Stimulated activated CD8-positive, alpha-beta memory T cell treated with anti-CD3 and anti-CD28 coated beads, Interleukin-7, amount 100 ng/mL, for 24 hours (primary cell): Measurements from ENCODE around the gene FOXF1.

ENCODE experiments used
- DNase-seq: peaks from one replicate; pipeline ENCODE4 v3.0.0-alpha.2; 2020; ENCODE audit warnings: low read depth

The FOXF1 gene

DNA sequence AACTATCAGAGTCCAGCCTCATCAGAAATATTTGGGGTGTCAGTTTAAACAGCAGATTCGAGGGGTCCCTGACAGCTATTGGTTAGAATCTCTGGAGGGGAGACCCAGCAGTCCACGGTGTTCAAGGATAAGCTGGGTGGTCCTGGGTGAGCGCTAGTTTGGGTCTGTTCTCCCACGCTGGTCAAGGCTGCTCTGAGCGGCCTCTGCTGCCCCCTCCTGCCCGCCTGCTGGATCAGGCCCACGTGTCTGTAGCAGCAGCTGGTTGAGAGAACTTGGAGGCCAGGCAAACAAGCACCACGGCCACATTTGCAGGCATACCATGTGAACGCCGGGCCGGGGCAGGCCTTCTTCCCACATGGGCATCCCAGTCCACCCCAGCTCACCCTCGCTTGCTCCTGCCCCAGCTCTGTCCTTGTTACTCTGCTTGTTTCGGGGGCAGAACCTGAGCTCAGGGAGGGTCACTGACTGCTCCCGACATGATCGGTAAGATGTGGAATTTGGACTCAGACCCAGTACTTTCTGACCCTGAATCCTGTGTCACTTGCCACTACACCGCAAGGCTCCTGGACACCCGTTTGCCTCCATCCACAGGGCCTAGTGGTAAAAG is 7.4 kb downstream of the FOXF1 start:
- no peak for DNase-seq

DNA sequence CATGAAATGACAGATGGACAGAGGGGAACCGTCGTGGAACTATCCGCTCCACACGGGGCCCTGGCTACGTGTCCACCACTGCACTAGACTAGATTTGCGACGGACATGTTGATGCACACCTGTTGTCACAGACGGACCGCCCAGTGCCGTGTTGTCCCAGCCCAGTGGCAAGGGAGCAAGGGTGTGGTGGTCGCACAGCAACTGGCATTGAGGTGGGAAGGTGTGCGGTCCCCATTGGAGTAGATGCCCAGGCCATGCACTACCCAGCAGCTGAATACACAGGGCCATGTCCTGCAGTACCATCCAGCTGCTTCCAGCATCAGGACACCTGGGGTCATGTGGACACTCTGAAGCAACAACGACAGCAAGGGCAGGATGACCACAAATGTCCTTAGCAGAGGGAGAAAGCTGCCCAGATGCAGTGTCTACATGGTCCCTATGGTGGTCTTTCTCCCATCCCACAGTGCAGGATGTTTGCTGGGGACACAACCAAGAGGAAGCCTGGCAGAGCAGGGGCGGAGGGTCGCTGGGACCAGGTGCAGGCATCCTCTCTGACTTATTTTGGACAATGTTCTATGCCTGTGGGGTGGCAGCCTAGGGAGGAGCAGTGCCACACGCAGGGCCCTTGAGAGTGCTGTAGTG is 8.8 kb downstream of the FOXF1 start:
- no peak for DNase-seq

DNA sequence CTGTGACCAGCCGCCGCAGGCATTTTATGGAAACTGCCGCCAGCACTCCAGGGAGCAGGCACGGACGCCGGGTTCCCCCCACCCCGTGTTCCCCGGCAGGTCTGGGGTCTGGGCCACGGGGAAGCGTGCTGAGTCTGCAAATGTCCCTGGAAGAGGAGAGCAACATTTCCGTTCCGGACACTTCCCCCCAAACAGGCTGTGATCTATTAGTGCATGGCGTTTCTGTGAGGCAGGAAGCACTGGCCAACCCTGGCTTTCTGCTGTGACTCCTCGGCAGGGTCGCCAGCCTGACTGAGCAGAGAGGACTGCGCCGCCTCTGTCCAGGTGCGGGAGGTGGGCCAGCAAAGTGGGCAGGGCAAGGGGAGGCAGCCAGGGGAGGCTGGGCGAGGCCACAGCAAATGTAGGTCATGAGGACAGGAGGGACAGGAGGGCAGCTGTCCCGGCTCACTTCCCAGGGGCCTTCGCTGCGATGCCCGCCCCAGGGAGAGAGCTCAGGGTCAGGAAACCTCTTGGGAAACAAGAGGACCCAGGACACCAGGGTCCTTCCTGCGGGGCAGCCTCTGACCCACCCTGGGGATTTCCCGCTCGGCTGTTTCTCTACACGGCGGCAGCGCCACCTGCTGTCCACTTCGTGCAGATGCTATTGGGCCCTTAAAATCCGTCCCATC is 9.5 kb downstream of the FOXF1 start:
- peak; percentile 33 for DNase-seq

DNA sequence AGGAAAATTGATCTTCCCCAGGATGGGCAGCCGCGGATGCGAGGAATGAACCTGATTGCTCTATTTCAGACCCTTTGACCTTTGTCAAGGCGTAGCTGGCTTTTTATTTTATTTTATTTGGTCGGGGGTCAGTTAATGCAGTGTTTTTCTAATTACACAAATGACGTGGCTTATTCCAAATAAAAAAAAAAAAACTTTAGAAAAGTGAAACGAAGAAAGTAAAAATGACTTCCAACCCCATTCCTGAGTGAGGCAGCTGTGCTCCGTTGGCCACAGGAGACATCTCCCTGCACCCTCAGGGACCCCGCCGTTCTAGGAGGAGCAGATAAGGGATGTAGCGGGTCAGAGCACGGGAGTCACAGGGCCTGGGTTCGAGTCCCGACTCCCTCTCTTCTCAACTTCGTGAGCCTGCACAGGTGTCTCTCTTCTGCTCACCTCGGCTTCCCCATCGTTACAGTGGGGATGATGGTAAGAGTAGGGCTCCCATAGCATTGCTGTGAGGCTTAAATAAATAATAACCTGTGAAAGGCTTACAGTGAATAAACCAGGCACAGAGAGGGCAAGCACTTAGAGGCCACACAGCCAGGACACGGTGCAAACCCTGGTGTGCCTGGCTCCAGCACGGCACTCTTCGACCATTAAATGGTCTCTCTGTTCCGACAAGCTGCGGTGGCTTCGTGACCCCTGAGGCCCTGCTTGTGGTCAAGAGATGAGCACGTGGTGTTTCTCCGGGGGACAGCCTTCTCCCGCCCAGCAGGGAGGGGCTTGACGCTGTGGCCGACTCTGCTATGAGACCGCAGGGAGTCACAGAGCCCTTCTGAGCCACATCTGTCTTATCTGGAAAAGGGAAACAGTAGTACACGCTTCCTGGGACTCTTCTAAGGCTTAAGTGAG is 10.2 kb downstream of the FOXF1 start:
- no peak for DNase-seq

DNA sequence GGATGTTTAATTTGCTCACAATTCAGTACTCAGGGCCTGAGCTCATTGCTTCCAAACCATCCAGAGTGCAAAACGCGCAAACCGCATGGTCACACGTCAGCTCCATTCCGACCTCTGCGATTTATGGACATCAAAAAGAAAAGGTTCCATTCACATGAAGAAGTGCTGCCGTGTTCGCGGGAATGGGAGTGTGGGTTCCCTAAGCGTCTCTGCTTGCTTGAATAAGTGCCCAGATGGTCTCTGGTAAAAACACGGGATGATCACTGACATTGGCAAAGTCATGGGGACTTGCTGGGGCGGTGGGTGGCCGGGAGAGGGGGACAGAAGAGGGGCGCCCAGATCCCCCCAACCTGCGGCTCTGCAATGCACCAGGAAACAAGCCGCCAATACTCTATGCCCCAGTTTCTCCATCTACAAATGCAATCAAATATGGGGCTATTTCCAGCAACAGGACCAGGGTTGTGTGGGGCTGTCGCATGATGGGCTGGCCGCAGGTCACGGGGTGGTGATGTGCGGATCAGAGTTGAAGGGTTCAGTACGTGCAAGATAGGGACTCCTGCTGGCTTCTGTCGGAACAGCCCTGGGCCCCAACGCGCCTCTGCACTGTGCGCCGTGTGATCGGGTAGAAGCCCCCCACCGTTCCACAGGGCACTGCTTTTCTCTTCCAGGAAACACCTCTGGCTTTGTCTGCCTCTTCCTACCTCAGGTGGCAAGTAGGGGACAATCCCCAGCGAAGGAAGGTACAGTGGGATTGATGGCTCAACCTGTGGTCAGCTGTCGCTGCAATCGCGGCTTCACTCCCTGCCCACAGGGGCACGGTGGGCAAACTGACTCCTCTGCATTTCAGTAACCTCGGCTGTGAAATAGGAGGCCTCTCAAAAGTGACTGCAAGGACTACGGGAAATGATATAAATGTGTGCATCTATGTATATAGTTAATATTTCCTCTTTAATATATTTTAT is 11.2 kb downstream of the FOXF1 start:
- no peak for DNase-seq

DNA sequence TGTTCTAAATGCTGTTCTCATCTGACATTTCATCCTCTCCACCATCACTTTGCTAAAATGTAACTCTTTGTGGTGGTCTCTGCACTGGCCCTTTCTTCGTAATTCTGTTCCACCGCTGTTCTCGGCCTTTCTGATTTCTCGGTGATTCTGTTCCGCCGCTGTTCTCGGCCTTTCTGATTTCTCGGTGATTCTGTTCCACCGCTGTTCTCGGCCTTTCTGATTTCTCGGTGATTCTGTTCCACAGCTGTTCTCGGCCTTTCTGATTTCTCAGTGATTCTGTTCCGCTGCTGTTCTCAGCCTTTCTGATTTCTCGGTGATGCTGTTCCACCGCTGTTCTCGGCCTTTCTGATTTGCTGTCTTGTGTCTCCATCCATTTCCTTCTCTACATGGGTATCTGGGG is 12.3 kb downstream of the FOXF1 start:
- DNase-seq = no peak

DNA sequence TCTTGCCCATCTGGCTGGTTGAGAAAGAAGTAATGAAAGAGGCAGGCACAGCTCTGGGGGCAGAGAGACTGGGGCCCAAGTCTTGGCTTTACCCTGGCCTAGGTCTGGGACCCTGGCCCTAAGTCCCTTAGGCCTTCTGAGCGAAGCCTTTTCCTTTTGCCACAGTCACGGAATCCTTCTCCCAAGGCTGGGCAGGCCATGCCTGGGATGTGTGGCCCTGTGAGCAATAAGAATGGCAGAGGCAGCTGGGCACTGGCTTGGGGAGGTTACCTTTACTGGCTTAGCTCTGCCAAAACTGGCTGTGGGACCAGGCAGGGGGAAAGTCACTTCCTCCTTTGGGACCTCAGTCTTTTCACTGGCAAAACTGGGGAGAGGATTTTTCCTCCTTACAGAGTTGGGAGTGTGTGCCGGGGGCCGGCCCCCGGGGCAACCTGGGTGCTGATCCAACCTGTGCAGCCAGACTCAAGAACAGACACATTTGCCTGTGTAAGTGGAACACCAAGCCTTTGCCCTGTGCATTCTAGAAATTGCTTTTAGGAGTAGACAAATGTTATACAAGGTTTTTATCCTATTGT is 12.9 kb downstream of the FOXF1 start:
- no peak for DNase-seq

DNA sequence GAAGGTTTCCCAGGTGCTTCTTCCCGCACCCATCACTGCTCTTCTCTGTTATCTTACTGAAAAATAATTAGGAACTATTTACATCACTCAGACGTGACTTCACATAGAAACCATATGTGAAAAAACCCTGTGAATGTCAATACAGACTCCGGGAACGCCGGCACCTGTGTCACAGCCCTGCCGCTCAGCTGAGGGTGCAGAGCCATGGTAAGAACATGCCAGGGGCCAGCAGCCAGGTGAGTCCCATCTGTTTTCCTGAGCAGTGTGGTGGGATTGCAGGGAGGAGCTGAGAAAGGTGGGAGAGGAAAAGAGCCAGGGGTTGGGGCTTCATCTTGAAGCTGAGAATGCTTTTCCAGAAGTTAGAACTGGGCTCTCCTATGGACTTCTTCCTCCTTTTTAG is 13.7 kb downstream of the FOXF1 start:
- no peak for DNase-seq

DNA sequence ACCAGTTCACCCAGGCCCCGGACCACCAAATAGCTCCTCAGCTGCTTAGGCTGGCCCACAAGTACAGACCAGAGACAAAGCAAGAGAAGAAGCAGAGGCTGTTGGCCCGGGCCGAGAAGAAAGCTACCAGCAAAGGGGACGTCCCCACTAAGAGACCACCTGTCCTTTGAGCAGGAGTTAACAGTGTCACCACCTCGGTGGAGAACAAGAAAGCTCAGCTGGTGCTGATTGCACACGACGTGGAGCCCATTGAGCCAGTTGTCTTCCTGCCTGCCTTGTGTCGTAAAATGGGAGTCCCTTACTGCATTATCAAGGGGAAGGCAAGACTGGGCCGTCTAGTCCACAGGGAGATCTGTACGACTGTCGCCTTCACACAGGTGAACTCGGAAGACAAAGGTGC is 15.4 kb downstream of the FOXF1 start:
- no peak for DNase-seq

DNA sequence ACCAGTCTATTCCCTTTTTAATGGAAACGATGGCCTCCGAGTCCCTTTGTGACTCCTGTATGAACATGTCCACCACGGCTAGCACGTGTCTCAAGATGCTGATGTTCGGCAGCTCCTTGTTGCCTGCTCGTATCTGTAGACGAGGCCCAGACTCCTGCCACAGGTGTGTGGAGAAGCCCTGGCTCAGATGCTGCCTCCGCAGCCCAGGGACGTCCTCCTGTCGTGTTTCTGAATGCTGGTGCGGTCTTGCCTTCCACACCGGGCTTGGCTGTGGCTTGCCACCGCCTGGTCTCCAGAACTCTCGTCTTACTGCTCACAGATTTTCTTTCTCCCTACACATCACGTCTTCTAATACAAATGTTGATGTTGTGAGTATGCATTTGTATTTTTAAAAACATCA is 17.0 kb downstream of the FOXF1 start:
- no peak for DNase-seq

DNA sequence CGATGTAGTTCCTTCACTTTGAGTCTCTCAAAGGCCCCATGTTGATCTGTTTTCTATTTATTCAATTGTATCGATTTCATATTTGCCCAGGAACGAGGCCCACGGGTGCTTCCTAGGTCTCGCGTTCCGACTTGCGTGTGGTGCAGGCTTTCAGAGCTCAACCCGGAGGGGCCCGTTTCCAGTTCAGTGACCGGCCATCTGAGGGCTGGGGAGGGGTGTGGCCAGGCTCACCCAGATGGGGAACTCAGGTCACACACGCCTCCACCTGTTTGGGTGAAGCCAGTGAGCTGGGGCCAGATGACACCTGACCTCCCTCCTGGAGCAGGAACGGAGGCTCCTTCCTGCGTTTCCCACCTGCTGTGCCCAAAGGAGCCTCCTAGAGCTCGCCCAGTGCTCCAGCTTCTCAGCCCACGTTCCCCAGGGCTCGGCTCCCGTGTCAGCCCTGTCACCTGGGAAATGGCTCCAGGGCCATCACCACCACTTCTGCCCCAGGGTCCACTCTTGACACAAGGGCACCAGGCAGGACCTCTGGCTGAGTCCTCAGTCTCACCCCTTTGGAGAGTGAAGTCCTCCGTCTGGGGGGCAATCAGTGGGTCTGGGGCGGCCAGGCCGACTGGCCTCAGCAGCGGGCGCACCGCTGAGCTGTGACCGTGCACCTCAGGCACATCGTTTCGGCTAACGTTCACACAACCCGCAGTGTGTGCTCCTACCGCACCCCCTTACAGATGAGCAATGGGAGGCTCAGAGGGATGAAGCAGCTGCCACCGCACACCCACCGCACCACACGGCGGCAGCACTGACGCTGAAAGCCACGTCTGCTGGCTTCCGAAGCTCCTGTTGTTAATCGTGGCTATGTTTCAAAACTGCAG is 18.0 kb downstream of the FOXF1 start:
- no peak for DNase-seq

DNA sequence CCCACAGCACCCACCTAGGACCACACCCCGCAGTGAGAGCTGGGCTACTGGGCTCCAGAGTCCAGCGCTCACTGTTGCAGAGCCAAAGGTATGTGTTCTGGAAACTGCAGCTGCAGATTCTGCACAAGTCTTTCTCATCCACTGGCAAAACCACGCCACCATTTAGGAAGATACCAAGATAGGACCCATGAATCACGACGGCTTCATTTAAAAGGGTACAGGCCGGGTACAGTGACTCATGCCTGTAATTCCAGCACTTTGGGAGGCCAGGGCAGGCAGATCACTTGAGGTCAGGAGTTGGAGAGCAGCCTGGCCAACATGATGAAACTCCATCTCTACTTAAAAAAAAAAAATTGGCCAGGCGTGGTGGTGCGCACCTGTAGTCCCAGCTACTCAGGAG is 18.8 kb downstream of the FOXF1 start:
- DNase-seq = no peak

DNA sequence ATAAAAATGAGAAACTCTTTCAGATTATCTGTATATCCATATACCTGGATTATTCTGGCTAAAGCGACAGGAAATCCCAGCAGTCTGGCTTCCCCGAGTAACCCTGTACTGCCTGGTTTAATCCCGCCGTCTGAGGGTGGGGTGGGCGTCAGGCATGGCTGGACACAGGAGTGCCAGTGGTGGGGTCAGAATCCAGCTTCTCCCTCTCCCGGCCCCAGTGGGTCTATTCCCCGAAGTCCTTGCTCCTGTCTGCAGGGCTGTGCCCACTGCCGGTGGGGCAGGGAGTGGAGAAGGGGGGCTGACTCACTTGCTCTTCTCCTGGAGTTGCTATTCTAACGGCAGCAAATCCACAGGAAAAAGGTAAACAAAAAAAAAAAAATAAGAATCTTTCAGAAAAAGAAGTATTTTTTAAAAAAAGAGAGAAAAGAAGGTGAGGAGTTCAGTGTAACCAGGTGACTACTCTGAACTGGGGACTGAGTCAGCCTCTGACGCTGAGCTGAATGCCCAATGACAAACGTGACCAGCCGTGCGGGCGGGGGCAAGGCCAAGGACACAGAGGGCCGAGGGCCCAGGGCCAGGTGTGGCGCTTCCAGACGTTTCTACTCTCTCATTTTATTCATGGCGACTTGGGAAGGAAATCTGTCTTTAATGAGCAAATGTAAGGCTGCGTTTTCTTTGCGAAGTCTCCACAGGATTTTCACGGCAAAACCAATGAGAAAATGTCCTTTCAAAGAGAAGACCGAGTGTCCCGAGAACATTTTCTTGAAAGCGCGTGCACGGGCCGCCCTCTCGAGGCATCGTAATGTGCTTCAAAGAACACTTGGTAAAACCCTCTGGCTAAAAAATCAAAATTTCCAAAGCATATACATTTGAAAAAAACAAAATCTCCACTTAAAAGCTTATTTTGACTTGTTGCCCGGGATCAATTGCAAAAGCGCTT is 20.2 kb downstream of the FOXF1 start:
- no peak for DNase-seq

DNA sequence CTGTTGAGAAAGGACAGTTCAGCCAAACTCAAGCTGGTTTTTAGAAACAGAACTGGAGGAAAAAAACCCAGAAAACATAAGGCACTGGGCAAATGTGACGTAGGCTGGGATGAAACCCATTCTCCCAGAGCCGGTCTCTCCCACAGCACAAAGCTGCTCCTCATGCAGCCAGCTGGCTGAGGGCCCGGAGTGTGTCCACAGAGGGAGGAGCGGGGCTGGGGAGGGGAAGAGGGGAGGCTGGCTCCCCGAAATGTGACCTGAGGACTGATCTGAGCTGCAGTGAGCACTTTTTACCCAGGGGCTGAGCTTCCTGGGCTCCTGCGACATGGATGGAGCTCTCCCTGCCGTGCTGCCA is 20.8 kb downstream of the FOXF1 start:
- DNase-seq = no peak

DNA sequence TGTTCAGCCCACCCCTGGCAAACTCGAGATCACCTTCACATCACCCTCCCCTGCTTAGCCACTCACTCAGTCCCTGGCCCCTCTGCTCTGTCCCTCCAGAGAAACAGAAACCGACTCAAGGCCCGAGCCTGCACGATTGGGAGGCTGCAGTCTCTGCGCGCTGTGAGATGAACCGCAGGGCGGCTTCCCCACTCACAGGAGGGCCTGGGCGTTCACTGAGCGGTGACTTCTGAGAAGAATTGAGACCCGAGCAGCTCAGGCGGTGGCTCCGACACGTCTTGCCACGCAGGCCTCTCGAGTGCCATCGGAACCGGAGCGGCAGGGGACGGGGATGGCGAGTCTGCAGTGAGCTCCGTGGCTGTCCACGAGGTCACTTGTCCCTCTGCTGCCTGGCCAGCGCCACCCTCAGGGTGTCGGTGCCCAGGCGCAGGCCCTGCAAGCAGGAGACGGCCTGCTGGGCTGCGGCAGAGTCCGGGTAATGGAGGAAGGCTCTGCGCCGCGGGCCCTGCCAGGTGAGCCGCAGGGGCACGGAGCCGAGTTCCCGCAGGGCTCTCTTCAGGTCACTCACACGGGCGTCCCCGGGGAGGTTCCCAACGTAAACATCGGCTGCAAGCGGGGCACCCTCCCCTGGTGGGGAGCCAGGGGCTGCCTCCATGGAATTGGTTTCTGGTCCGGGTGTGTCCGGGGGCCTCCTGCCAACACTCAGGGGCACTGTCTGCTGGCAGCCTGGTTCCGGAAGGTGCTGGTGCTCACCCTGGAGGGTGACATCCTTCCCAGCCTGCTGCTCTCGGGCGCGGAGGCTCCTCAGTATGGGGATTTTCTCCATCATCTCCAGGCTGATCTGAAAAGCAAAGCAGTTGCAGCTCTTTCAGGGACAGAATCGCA is 21.6 kb downstream of the FOXF1 start:
- DNase-seq = no peak

DNA sequence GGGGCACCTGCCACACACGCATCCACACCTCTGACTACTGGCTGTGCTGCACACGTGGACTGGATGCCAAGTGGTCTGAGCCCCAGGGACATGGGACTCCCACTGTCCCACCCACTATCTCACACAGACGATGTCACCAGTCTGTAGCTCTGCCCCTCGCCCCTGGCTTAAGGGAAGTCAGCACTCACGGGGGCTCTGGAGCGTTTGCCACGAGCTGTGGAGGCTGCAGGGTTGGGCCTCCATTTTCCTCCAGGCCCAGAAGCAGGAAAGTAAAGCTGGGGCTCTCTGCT is 22.1 kb downstream of the FOXF1 start:
- DNase-seq = no peak

DNA sequence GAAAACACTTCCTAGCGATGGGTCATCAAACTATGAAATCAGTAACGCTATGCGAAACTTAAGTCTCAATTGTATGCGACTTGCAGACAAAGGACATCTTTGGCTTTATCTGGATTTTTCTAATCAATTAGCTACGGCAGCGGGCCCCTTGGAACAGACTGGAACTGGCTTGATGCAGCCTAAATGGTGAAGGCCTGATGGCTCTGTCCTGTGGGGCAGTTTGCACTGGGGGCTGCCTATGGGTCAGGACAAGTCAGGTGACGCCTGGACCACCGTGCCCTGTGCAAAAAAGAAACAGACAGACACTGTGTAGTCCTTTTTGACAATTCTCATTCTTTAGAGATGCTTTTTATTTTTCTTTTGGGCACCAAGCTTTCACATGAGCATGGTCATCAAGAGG is 22.7 kb downstream of the FOXF1 start:
- no peak for DNase-seq

DNA sequence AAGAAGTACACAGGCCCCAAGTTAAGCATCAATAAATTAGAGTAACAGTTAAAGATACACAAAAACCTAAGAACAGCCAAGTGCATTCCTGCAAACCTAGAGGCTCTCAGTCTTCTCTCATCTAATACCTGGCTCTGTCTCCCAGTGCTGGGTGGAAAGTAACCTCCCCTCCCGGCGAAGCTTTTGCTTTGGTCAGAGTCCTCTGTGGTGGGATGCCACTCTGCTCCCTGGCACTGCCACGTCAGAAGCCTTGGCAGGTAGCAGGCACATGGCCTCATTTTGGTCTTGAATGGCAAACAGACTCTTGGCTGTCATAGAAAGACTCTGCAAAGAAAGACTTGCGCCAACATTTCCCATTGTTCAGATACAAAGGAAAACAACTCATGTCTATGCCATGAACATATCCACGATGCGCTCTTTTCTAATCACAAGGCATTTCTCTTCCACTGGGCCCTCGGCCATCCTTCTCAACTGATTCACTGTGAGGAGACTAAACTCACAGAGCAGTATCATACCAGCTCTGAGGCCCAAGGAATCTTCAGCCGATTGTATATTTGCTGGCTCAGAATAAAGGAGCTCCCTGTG is 23.5 kb downstream of the FOXF1 start:
- DNase-seq = no peak
